Mesendoderm (in vitro differentiated cells): ENCODE data around the gene MT1X.
"Not testable (repeated sequence)": the region's sequence is repeated elsewhere in the genome, so short reads cannot be mapped to it uniquely, and the experiment has no call there.

Source experiments
- DNase-seq: peaks from one replicate; pipeline ENCODE4 v3.0.0; 2013
- H2AK5ac ChIP-seq: 2 replicates; pipeline ENCODE4 v1.6.1; 2013; ENCODE audit warnings: low read length, inconsistent platforms
- H2BK120ac ChIP-seq: 2 replicates; pipeline ENCODE4 v1.6.1; 2013; ENCODE audit warnings: low read depth, mild to moderate bottlenecking, low read length, moderate library complexity, mixed read lengths
- H2BK15ac ChIP-seq: replicated peaks from 2 replicates; pipeline ENCODE4 v1.6.1; 2013; ENCODE audit warnings: low read depth, mild to moderate bottlenecking, moderate library complexity
- H2BK5ac ChIP-seq: 2 replicates; pipeline ENCODE4 v1.6.1; 2013; ENCODE audit warnings: low read length, inconsistent platforms
- H3K18ac ChIP-seq: 2 replicates; pipeline ENCODE4 v1.6.1; 2013; ENCODE audit warnings: mild to moderate bottlenecking, low read length, mixed read lengths
- H3K23ac ChIP-seq: one replicate; pipeline ENCODE4 v1.6.1; 2013; ENCODE audit warnings: low read length
- H3K27ac ChIP-seq: 2 replicates; pipeline ENCODE4 v1.5.1; 2013; ENCODE audit warnings: low read depth, mild to moderate bottlenecking, inconsistent platforms, low read length, moderate library complexity
- H3K27me3 ChIP-seq: 2 replicates; pipeline ENCODE4 v1.6.1; 2013; ENCODE audit warnings: low read length, control low read depth, mild to moderate bottlenecking, inconsistent platforms; ENCODE audit not compliant: insufficient read depth, poor library complexity
- H3K36me3 ChIP-seq: 2 replicates; pipeline ENCODE4 v1.6.1; 2013; ENCODE audit warnings: low read length, inconsistent platforms; ENCODE audit not compliant: control insufficient read depth, insufficient read depth
- H3K4ac ChIP-seq: one replicate; pipeline ENCODE4 v1.6.1; 2013; ENCODE audit warnings: low read depth, mild to moderate bottlenecking, low read length, moderate library complexity
- H3K4me1 ChIP-seq: 2 replicates; pipeline ENCODE4 v1.6.1; 2013; ENCODE audit warnings: low read depth, low read length, inconsistent platforms; ENCODE audit not compliant: control insufficient read depth
- H3K4me2 ChIP-seq: 2 replicates; pipeline ENCODE4 v1.6.1; 2013; ENCODE audit warnings: low read length
- H3K4me3 ChIP-seq: 2 replicates; pipeline ENCODE4 v1.5.1; 2013; ENCODE audit warnings: mild to moderate bottlenecking, low read length
- H3K56ac ChIP-seq: one replicate; pipeline ENCODE4 v1.6.1; 2013; ENCODE audit warnings: low read length
- H3K79me1 ChIP-seq: 2 replicates; pipeline ENCODE4 v1.6.1; 2013; ENCODE audit warnings: low read length, inconsistent platforms
- H3K79me2 ChIP-seq: 2 replicates; pipeline ENCODE4 v1.6.1; 2013; ENCODE audit warnings: mild to moderate bottlenecking, low read length; ENCODE audit not compliant: control insufficient read depth, insufficient read depth
- H3K9ac ChIP-seq: 2 replicates; pipeline ENCODE4 v1.6.1; 2013; ENCODE audit warnings: low read length, inconsistent platforms
- H4K5ac ChIP-seq: one replicate; pipeline ENCODE4 v1.6.1; 2013; ENCODE audit warnings: low read length
- H4K8ac ChIP-seq: one replicate; pipeline ENCODE4 v1.6.1; 2013; ENCODE audit warnings: low read depth, mild to moderate bottlenecking, control low read depth, low read length, moderate library complexity
- WGBS: extraction: QIAGEN DNeasy Blood & Tissue Kit; methylation state at CpG from one replicate; pipeline ENCODE4 v1.1.7; 2013; ENCODE audit warnings: low lambda C conversion rate, missing lambda C conversion rate; ENCODE audit not compliant: insufficient coverage; ENCODE audit errors: extremely low coverage; 5-methylcytosine and 5-hydroxymethylcytosine counted together

The MT1X gene

GRCh38 chr16:56669005-56669839 is 13.0 kb upstream of the MT1X start, which contains the start of gene MT1H:
TSS of gene MT1H (plus strand) at chr16:56669814. CDS start at chr16:56669885, 71 bp downstream.
- no peaks in the 10 kb centered on the region for H3K79me1 ChIP-seq
- no peak within 1 kb of the TSS for H3K23ac ChIP-seq
- no peaks in the 10 kb centered on the region for H3K4me1 ChIP-seq
- no peak within 1 kb of the TSS for H2BK120ac ChIP-seq
- no peaks in the 10 kb centered on the region for H3K79me2 ChIP-seq
- H2BK5ac ChIP-seq, result no peak within 1 kb of the TSS
- no peak within 1 kb of the TSS for H2AK5ac ChIP-seq
- H3K36me3 ChIP-seq, result no peaks in the 10 kb centered on the region
- H2BK15ac ChIP-seq, result no peak within 1 kb of the TSS
- no peak within 1 kb of the TSS for H3K9ac ChIP-seq
- H3K18ac ChIP-seq, result no peak within 1 kb of the TSS
- H4K5ac ChIP-seq, result no peak within 1 kb of the TSS
- WGBS, result no CpG with 5 or more reads among the region's 38 CpGs
- H3K27me3 ChIP-seq, result peaks cover 60% of the 10 kb centered on the region
- DNase-seq, result no peak
- H3K56ac ChIP-seq, result peak within 1 kb of the TSS; percentile 22
- H3K27ac ChIP-seq, result no peak within 1 kb of the TSS
- no peak within 1 kb of the TSS for H4K8ac ChIP-seq
- no peak within 1 kb of the TSS for H3K4me2 ChIP-seq
- H3K4ac ChIP-seq, result no peak within 1 kb of the TSS
- no peak within 1 kb of the TSS for H3K4me3 ChIP-seq

GRCh38 chr16:56669840-56670619 is 12.2 kb upstream of the MT1X start:
- no peak overlapping the region for H3K4ac ChIP-seq
- no peak for DNase-seq
- no peak overlapping the region for H2BK5ac ChIP-seq
- H4K5ac ChIP-seq, result no peak overlapping the region
- H3K9ac ChIP-seq, result no peak overlapping the region
- H3K27me3 ChIP-seq, result peaks cover 54% of the 10 kb centered on the region
- no peak overlapping the region for H3K56ac ChIP-seq
- no peaks in the 10 kb centered on the region for H3K79me1 ChIP-seq
- no peak overlapping the region for H2BK120ac ChIP-seq
- no peak overlapping the region for H3K18ac ChIP-seq
- WGBS, result no CpG with 5 or more reads among the region's 19 CpGs
- no peak overlapping the region for H4K8ac ChIP-seq
- H3K36me3 ChIP-seq, result no peaks in the 10 kb centered on the region
- H3K79me2 ChIP-seq, result no peaks in the 10 kb centered on the region
- H3K23ac ChIP-seq, result no peak overlapping the region
- no peak overlapping the region for H2AK5ac ChIP-seq
- H3K4me1 ChIP-seq, result no peaks in the 10 kb centered on the region
- H3K27ac ChIP-seq, result no peak overlapping the region
- no peak overlapping the region for H3K4me2 ChIP-seq
- no peak overlapping the region for H2BK15ac ChIP-seq
- no peak overlapping the region for H3K4me3 ChIP-seq

- Histone ChIP-seq H2AK5ac (no peak overlapping the region), H3K9ac (no peak overlapping the region), H3K27ac (no peak overlapping the region), H3K23ac (no peak overlapping the region), H3K56ac (no peak overlapping the region), H3K4me1 (no peaks in the 10 kb centered on the region), H2BK120ac (no peak overlapping the region), H2BK5ac (no peak overlapping the region), H3K79me1 (no peaks in the 10 kb centered on the region), H2BK15ac (no peak overlapping the region), H3K4me2 (no peak overlapping the region), H3K4ac (no peak overlapping the region), H3K79me2 (no peaks in the 10 kb centered on the region), H3K18ac (no peak overlapping the region), H3K27me3 (peaks cover 51% of the 10 kb centered on the region), H3K4me3 (no peak overlapping the region), H4K8ac (no peak overlapping the region), H3K36me3 (no peaks in the 10 kb centered on the region), H4K5ac (no peak overlapping the region)
- DNase-seq, result no peak
- WGBS, result no CpG with 5 or more reads among the region's 2 CpGs
These were observed 11.7 kb upstream of the MT1X start for GRCh38 chr16:56670620-56670934.

GRCh38 chr16:56671691-56672090 is 10.6 kb upstream of the MT1X start:
- H3K9ac ChIP-seq, H3K36me3 ChIP-seq, H2BK120ac ChIP-seq, H4K5ac ChIP-seq, H3K27ac ChIP-seq, H4K8ac ChIP-seq, H3K56ac ChIP-seq, H3K23ac ChIP-seq, H3K79me1 ChIP-seq, DNase-seq, H3K79me2 ChIP-seq, H2BK5ac ChIP-seq, H3K4me1 ChIP-seq, H3K4ac ChIP-seq, H3K4me2 ChIP-seq, H2BK15ac ChIP-seq, H3K18ac ChIP-seq, H3K4me3 ChIP-seq, H2AK5ac ChIP-seq: not testable (repeated sequence)
- no CpG with 5 or more reads among the region's 2 CpGs for WGBS
- peaks cover 44% of the 10 kb centered on the region for H3K27me3 ChIP-seq

GRCh38 chr16:56672171-56672570 is 10.1 kb upstream of the MT1X start:
- H3K9ac ChIP-seq, H2BK15ac ChIP-seq, DNase-seq: not testable (repeated sequence)

More at GRCh38 chr16:56672171-56672570, 10.1 kb upstream of the MT1X start:
- H4K5ac ChIP-seq, H3K23ac ChIP-seq, H3K36me3 ChIP-seq, H3K4ac ChIP-seq, H3K56ac ChIP-seq, H2BK120ac ChIP-seq, H3K79me2 ChIP-seq, H3K18ac ChIP-seq, H2BK5ac ChIP-seq, H3K27ac ChIP-seq, H2AK5ac ChIP-seq, H3K4me1 ChIP-seq, H3K4me2 ChIP-seq, H3K4me3 ChIP-seq, H4K8ac ChIP-seq, H3K79me1 ChIP-seq: not testable (repeated sequence)
- peaks cover 39% of the 10 kb centered on the region for H3K27me3 ChIP-seq
- WGBS, result no CpG with 5 or more reads among the region's 3 CpGs
